ENCODE measurements around the gene DLGAP5.

DNA sequence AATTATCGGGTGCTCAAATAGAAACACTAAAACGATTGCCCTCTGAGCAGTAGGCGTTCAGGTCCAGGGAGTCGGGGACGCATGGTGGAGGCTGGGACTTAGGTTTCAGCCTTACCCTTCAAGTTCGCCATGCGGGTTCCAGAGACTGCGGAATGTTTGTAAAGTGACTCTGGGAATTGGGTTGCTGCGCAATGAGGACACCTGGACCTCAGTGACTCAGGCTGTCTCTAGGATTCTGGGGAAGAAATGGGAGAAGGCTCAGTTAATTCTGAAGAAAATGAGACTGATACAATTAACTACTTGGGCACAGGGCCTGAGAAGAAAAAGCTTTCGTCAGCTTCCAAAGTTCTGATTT, 61.2 kb downstream of the DLGAP5 start:
- TF ChIP-seq, protein P1, sequence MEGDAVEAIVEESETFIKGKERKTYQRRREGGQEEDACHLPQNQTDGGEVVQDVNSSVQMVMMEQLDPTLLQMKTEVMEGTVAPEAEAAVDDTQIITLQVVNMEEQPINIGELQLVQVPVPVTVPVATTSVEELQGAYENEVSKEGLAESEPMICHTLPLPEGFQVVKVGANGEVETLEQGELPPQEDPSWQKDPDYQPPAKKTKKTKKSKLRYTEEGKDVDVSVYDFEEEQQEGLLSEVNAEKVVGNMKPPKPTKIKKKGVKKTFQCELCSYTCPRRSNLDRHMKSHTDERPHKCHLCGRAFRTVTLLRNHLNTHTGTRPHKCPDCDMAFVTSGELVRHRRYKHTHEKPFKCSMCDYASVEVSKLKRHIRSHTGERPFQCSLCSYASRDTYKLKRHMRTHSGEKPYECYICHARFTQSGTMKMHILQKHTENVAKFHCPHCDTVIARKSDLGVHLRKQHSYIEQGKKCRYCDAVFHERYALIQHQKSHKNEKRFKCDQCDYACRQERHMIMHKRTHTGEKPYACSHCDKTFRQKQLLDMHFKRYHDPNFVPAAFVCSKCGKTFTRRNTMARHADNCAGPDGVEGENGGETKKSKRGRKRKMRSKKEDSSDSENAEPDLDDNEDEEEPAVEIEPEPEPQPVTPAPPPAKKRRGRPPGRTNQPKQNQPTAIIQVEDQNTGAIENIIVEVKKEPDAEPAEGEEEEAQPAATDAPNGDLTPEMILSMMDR (IDR thresholded peaks at IDR 0.05 in 2 of 3, conservative IDR thresholded peaks at IDR 0.05 in 1 of 3; ENCODE audit: borderline replicate concordance in 1 of 3, insufficient read depth in 1 of 3, low read depth in 2 of 3, low read length in 2 of 3) = no peak
- TF ChIP-seq ZNF274 (IDR thresholded peaks at IDR 0.05; ENCODE audit: low read depth, low read length) (no peak), CEBPB (IDR thresholded peaks at IDR 0.05; ENCODE audit: low read depth) (no peak), EGR1 (IDR thresholded peaks at IDR 0.05; ENCODE audit: low read depth) (no peak), POLR2A (IDR thresholded peaks at IDR 0.05; ENCODE audit: borderline replicate concordance, extremely low read depth, insufficient read depth, insufficient read length) (no peak), FOSL1 (IDR thresholded peaks at IDR 0.05; ENCODE audit: low read depth) (no peak), SP1 (IDR thresholded peaks at IDR 0.05; ENCODE audit: low read depth) (no peak), POLR2AphosphoS5 (IDR thresholded peaks at IDR 0.05; ENCODE audit: low read depth, low read length) (no peak), TCF7L2 (IDR thresholded peaks at IDR 0.05; ENCODE audit: borderline replicate concordance, extremely low read depth, insufficient read depth, insufficient read length) (no peak), JUND (IDR thresholded peaks at IDR 0.05) (no peak)
- TF ChIP-seq, protein P2, sequence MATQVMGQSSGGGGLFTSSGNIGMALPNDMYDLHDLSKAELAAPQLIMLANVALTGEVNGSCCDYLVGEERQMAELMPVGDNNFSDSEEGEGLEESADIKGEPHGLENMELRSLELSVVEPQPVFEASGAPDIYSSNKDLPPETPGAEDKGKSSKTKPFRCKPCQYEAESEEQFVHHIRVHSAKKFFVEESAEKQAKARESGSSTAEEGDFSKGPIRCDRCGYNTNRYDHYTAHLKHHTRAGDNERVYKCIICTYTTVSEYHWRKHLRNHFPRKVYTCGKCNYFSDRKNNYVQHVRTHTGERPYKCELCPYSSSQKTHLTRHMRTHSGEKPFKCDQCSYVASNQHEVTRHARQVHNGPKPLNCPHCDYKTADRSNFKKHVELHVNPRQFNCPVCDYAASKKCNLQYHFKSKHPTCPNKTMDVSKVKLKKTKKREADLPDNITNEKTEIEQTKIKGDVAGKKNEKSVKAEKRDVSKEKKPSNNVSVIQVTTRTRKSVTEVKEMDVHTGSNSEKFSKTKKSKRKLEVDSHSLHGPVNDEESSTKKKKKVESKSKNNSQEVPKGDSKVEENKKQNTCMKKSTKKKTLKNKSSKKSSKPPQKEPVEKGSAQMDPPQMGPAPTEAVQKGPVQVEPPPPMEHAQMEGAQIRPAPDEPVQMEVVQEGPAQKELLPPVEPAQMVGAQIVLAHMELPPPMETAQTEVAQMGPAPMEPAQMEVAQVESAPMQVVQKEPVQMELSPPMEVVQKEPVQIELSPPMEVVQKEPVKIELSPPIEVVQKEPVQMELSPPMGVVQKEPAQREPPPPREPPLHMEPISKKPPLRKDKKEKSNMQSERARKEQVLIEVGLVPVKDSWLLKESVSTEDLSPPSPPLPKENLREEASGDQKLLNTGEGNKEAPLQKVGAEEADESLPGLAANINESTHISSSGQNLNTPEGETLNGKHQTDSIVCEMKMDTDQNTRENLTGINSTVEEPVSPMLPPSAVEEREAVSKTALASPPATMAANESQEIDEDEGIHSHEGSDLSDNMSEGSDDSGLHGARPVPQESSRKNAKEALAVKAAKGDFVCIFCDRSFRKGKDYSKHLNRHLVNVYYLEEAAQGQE (IDR thresholded peaks at IDR 0.05; ENCODE audit: low read depth) = no peak
